Left forelimb (tissue), 1 donor: ENCODE measurements around the gene CPS1.

Source experiments
- DNase-seq: peaks from one replicate; pipeline ENCODE4 v3.0.0-alpha.2; 2018; ENCODE audit warnings: low spot score

Gene CPS1

GRCh38 chr2:210556329-210556980 is at the start of gene CPS1:
Gene CPS1, plus strand, starts transcription at chr2:210556599. Its CDS starts 135 bp downstream, at chr2:210556734.
- no peak for DNase-seq

DNA sequence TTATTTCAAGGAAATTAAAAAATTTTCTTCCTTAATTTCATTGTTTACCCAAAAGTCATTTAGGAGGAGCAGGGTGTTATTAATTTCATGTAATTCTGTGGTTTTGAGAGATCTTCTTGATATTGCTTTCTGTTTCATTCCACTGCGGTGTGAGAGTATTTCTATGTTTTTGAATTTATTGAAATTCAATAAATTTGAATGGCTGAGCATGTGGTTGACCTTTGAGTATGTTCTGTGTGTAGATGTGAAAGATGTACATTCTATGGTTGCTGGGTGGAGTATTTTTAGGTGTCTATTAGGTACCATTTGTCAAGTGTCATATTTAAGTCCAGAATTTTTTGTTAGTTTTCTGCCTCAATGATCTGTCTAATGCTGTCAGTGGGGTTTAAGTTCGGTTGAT is 40.5 kb upstream of the CPS1 start:
- no peak for DNase-seq

GRCh38 chr2:210517264-210517663 is 39.1 kb upstream of the CPS1 start:
- DNase-seq: no peak

GRCh38 chr2:210519594-210519993 is 36.8 kb upstream of the CPS1 start:
- no peak for DNase-seq

GRCh38 chr2:210522399-210522798 is 34.0 kb upstream of the CPS1 start:
- DNase-seq: no peak

GRCh38 chr2:210523650-210524289 is 32.6 kb upstream of the CPS1 start:
- DNase-seq: no peak

GRCh38 chr2:210524533-210524932 is 31.9 kb upstream of the CPS1 start:
- DNase-seq: no peak

- DNase-seq: no peak
Measured at GRCh38 chr2:210527286-210527685, 29.1 kb upstream of the CPS1 start.

DNA sequence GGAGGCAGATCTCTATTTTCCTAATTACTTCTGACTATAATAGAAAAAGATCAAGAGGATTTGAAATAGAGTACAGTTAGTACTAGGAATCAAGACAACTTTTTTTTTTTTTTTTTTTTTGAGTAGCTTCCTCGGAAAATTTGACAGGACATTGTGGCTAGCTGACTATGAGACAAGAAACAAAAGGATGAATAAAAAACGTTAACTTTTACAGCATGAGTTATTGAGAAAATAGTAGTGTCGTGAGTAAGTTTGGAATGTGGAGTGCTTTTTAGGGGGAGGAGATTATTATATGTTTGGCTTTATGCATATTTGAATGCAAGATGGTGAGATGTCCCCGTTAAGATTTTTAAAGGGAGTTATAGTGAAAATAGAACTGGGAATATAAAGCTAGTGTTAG is 27.7 kb upstream of the CPS1 start:
- no peak for DNase-seq

- DNase-seq: no peak
Measured at GRCh38 chr2:210531050-210531449, 25.3 kb upstream of the CPS1 start.

DNA sequence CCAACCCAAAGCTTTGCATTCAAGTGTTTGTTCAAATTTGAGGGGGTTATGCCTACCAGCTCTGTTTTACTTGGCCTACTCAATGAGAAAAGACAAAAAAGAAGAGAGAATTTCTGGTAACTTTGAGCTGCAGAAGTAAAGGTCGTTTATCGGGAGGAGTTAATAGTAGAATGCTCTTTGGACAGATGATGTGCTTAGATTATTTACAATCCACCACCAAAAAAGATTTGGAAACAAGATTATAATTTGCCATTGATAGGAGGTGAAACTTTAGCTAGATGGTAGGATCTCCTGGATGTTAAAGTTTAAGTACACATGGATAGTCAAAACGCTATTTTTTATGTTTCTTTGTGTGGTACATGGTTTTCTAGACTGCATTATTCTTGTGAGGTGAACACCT is 24.9 kb upstream of the CPS1 start:
- no peak for DNase-seq

- DNase-seq: no peak
Measured at GRCh38 chr2:210533389-210533788, 23.0 kb upstream of the CPS1 start.

- DNase-seq: no peak
Measured at GRCh38 chr2:210534879-210535278, 21.5 kb upstream of the CPS1 start.

GRCh38 chr2:210536973-210537650 is 19.3 kb upstream of the CPS1 start:
- no peak for DNase-seq

DNA sequence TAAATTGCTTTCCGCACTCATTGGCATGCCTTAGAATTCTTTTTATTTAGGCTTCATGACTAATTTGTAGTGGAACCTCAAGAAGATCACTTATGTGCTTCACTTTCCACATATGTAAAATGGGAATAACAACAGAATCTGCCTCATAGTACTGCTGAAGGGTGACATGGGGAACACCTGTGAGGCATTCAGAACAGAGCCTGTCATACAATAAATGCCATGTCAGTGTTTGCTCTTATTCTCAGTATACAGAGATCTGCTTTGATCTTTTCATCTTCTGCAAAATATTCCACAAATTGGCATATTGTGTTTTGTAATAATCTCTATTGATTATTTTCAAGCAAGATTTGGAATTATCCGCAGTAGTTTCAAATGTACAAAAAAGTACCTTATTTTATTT is 17.4 kb upstream of the CPS1 start:
- no peak for DNase-seq

- DNase-seq: no peak
Measured at GRCh38 chr2:210539578-210540416, 16.6 kb upstream of the CPS1 start.

DNA sequence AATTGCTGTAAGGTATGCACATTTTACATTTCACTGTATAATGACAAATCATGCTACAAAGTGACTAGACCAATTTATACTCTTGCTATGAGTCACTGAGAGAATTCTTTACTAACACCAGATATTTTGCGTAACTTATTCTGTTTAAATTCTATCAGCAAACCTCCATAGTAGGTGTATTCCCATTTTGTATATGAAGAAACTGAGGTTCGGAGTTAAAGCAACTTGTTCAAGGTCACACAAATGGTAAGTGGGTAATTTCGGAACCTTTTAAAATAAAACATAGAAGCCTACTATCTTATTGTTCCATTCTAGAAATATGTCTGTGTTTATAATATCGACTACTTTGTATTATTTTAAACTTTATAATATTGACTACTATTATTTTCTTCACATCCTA is 15.9 kb upstream of the CPS1 start:
- no peak for DNase-seq

GRCh38 chr2:210540900-210541289 is 15.5 kb upstream of the CPS1 start:
- DNase-seq: no peak

DNA sequence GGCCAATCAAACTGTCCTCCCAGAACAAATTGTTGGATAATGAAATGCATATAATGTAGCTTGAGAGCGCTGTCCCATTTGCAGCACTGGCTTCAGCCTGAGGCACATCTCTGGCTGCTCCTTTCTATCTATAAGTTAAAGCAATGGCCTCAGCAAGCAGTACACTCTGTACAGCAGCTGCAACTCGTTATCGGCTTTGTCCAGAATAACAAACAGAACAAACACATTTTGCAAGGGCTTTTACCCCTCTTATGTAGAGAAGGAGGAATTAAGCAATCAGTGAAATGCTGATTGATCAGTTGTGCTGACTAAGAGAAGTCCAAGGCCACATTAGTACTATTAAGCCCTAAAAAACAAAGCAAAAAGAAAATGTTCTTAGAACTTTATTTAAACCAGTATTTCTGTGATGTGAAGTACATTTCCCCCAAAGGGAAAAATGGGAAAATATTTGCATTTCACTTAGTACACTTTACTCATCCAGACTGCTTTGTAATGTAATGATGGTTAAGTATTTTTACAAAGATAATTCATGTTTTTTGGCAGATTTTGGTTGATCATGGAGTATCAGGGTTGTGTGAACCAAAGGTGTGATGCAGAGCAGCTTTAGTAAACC is 15.0 kb upstream of the CPS1 start:
- DNase-seq: no peak

DNA sequence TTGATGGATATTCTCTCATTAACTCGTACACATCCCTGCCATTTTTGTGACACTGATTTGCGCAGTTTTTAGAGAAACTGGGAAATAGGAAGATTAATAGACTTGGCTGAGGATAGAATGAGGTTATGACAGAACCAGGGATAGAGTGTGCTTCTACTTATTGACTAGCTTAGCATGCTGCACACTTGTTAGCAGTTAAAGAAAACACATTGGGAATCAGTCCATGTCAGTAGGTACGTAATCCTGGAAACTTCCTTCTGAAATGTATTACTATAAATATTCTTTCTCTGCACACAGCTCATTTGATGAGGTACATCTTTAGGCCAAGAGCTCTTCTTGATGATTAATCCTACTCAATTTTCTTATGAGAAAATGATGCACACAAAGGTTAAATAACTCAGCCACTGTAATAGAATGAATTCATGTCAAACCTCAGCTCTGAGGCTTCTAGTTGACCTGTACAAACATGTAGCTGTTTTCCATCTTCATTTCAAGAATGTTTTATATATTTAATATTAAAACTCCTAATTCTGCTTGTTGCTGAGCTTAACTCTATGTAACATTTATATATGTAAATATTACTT is 12.3 kb upstream of the CPS1 start:
- DNase-seq: no peak

- no peak for DNase-seq
Measured at GRCh38 chr2:210544831-210545230, 11.6 kb upstream of the CPS1 start.
